RWPE2 (cell line): ENCODE data around the gene STX1A.

Source experiments
- ATAC-seq: fragments of 200-7000 bp; cut with Tn5 transposase; 3 replicates; pipeline ENCODE4 v1.9.1; 2021; ENCODE audit warnings: low read depth
- DNase-seq: peaks from one replicate; pipeline ENCODE4 v3.0.0-alpha.2; 2020; ENCODE audit warnings: low spot score
- H3K27ac ChIP-seq: fragments of 450-650 bp; 2 replicates; pipeline ENCODE4 v1.5.1; 2017; ENCODE audit warnings: mild to moderate bottlenecking; ENCODE audit not compliant: poor library complexity, severe bottlenecking
- H3K27me3 ChIP-seq: fragments of 250-450 bp; sonication (Bioruptor Pico); 2 replicates; pipeline ENCODE4 v1.5.1; 2021; ENCODE audit warnings: mild to moderate bottlenecking, moderate library complexity; ENCODE audit not compliant: insufficient read depth, poor library complexity, severe bottlenecking
- H3K36me3 ChIP-seq: fragments of 250-450 bp; sonication (Bioruptor Pico); 2 replicates; pipeline ENCODE4 v1.5.1; 2020; ENCODE audit warnings: low read depth, mild to moderate bottlenecking, moderate library complexity
- H3K4me1 ChIP-seq: fragments of 250-450 bp; sonication (Bioruptor Pico); 2 replicates; pipeline ENCODE4 v1.5.1; 2021; ENCODE audit warnings: mild to moderate bottlenecking, moderate library complexity; ENCODE audit not compliant: insufficient read depth, poor library complexity, severe bottlenecking
- H3K4me3 ChIP-seq: fragments of 250-450 bp; sonication (Bioruptor Pico); 2 replicates; pipeline ENCODE4 v1.5.1; 2021; ENCODE audit warnings: mild to moderate bottlenecking, moderate library complexity; ENCODE audit not compliant: severe bottlenecking
- H3K9me3 ChIP-seq: fragments of 250-450 bp; sonication (Bioruptor Pico); 2 replicates; pipeline ENCODE4 v1.5.1; 2021; ENCODE audit warnings: mild to moderate bottlenecking, moderate library complexity; ENCODE audit not compliant: severe bottlenecking
- CTCF ChIP-seq: fragments of 450-650 bp; IDR thresholded peaks from one replicate; pipeline ENCODE4 v1.5.1; 2017; ENCODE audit warnings: mild to moderate bottlenecking, moderate library complexity; ENCODE audit not compliant: poor library complexity, severe bottlenecking

The STX1A gene

DNA sequence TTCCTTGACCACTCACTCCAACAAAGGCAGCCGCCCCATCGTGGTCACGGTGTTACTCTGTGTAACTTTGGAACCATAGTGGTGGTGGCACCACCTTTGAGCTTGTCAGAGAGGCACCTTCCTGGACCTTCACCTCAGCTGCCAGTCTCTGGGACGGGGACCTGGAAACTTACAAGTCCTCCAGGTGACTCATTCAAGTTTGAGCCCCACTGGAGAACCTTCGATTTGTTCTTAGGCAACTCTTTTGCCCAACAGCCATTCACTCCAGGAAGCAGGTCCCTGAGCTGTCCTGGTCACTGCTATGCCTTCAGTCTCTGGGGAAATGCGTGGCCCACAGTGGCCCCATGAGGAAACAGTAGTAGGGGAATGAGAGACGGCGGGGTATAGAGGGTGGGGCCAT, 17.2 kb downstream of the STX1A start:
- DNase-seq (no peak), ATAC-seq (no peak)
- peaks cover 46% of the 10 kb centered on the region for H3K36me3 ChIP-seq
- H3K9me3 ChIP-seq: no peaks in the 10 kb centered on the region
- no peaks in the 10 kb centered on the region for H3K27me3 ChIP-seq
- no peak for TF ChIP-seq CTCF
- peaks cover 22% of the 10 kb centered on the region for H3K4me1 ChIP-seq
- no peak overlapping the region for H3K27ac ChIP-seq
- H3K4me3 ChIP-seq: no peak overlapping the region

DNA sequence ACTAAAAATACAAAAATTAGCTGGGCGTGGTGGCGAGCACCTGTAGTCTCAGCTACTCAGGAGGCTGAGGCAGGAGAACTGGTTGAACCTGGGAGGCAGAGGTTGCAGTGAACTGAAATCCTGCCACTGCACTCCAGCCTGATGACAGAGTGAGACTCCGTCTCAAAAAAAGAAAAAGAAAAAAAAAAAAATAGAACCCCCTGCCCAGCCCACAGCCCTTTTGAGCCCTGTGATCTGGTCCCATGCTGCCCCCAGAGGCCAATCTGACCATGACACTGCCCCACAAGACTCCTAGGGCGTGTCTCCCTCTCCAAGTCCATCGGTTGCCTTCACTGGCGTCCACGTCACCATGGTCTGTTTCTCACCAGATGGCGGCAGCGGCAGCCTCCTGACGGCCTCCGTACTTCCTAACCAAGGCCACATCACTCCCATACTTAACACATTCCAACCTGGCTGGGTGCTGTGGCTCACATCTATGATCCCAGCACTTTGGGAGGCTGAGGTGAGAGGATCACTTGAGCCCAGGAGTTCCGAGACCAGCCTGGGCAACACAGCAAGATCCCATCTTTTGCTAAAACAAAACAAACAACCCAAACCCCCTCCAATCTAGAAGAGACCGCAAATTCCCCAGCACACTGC, 18.0 kb downstream of the STX1A start:
- H3K4me1 ChIP-seq: peaks cover 15% of the 10 kb centered on the region
- no peaks in the 10 kb centered on the region for H3K9me3 ChIP-seq
- H3K4me3 ChIP-seq: no peak overlapping the region
- peaks cover 53% of the 10 kb centered on the region for H3K36me3 ChIP-seq
- TF ChIP-seq CTCF: peak; percentile 71
- H3K27me3 ChIP-seq: no peaks in the 10 kb centered on the region
- DNase-seq (no peak), ATAC-seq (no peak)
- no peak overlapping the region for H3K27ac ChIP-seq

DNA sequence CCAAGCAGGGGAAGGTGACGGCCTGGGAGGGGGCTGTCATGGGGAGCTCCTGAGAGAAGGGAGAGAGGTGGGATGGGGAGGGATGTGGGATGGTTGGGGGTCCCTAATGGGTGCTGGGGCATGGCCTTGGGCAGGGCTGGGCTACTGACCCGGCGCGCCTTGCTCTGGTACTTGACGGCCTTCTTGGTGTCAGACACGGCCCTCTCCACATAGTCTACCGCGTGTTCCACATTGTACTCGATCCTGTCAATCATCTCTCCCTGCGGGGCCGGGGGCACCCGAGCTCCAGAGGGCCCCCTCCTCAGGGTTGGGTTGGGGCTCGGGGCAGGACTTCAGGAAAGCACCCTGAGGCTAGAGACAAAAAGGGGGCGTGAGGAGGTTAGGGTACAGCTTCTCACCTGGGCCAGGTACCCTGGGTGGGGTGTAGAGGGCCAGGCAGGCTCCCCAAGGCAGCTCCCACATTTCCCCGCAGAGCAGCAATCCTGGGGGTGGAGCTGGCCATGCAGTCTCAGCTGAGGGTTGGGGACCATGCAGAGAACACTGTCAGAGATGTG, 18.8 kb downstream of the STX1A start:
- Histone ChIP-seq H3K4me1 (peaks cover 6% of the 10 kb centered on the region), H3K9me3 (no peaks in the 10 kb centered on the region), H3K27ac (no peak overlapping the region), H3K4me3 (no peak overlapping the region), H3K36me3 (peaks cover 60% of the 10 kb centered on the region), H3K27me3 (no peaks in the 10 kb centered on the region)
- ATAC-seq (no peak), DNase-seq (no peak)
- no peak for TF ChIP-seq CTCF

DNA sequence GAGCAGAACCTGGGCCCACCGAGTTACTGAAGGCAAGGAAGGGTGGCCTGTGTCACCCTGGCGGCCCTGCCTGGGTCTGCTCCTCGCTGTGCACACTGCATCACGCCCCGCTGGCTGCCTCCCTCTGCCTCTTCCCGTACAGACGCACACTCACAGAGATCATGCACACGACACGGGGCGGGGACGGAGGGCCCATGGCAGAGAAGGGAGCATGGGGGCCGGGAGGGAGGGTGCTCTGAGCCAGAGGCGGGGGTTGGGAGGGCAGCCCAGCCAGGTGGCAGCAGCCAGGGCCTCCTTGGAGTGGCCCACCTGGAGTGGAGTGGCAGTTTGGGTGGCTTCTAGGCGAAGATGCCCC, 19.4 kb downstream of the STX1A start:
- TF ChIP-seq CTCF: no peak
- DNase-seq (no peak), ATAC-seq (no peak)
- H3K4me3 ChIP-seq: no peak overlapping the region
- no peaks in the 10 kb centered on the region for H3K27me3 ChIP-seq
- H3K27ac ChIP-seq: no peak overlapping the region
- H3K9me3 ChIP-seq: no peaks in the 10 kb centered on the region
- H3K4me1 ChIP-seq: peaks cover under 1% of the 10 kb centered on the region
- peaks cover 65% of the 10 kb centered on the region for H3K36me3 ChIP-seq

DNA sequence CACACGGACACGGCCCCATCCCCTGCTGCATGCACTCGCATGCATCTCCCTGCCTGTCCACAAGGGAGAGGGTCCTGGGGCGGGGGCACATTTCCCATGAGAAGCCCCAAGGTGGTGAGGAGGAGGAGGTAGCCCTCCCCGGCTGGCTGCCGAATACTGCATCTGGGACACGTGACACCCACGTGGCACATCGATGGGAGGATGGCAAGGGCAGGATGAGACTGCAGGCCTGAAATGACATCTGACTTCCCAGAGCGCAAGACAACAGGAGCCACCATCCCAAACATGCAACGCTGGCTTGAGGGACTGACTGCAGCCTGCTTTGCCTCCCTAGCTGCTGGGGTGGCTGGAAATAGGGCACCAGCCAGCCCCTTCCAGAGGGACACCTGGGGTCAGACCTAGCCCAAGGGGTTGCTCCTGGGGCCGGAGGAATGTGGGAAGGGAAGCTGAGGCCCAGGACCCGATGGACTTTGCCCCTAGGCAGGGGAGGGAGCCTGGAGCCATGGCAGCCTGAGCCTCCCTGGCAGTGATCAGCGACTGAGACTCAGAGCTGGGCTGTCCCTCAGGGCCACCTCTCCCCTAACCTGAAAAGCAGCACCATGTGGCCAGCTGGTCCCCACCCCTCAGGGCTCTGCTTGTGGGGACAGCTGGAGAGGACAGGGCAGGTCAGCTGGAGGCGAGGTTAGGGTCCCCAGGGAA, 19.9 kb downstream of the STX1A start:
- H3K4me1 ChIP-seq: no peaks in the 10 kb centered on the region
- no peak; the same call in 2 of the 3 replicates for ATAC-seq
- no peak overlapping the region for H3K27ac ChIP-seq

More for the DNA sequence above, 19.9 kb downstream of the STX1A start:
- Histone ChIP-seq H3K27me3 (no peaks in the 10 kb centered on the region), H3K9me3 (no peaks in the 10 kb centered on the region), H3K36me3 (peaks cover 67% of the 10 kb centered on the region), H3K4me3 (no peak overlapping the region)
- DNase-seq: no peak
- TF ChIP-seq CTCF: no peak
